CD4-positive, alpha-beta T cell (primary cell): ENCODE measurements around the gene NTNG2. TPM values are rescaled to one million over a fixed set of nuclear protein-coding genes. Genes with fewer than 3 reads are reported as not detected.

Experiments used
- ATAC-seq: fragments of 200-7000 bp; cut with Tn5 transposase; one replicate; pipeline ENCODE4 v1.10.0; 2022; ENCODE audit warnings: mild to moderate bottlenecking; ENCODE audit not compliant: poor library complexity
- CTCF ChIA-PET: fragments of 350-600 bp; sonication (Branson Sonifier 250); formaldehyde crosslinking; loops from one replicate; lab custom pipeline; 2021; ENCODE audit warnings: antibody characterized with exemption, inconsistent platforms; lab: Charles Lee
- POLR2A ChIA-PET: fragments of 350-600 bp; sonication (Branson Sonifier 250); formaldehyde crosslinking; loops from one replicate; lab custom pipeline; 2021; ENCODE audit warnings: antibody characterized with exemption, inconsistent platforms; lab: Charles Lee
- DNase-seq, 14 experiments: peaks; one replicate each; pipeline ENCODE4 v3.0.0-alpha.2; 2013 to 2020; ENCODE audit warnings: mixed read lengths in 2 of 14
- H3K27ac ChIP-seq, 2 donors: one replicate each; pipeline versions ENCODE4 v1.5.1 to v1.7.0; 2013; ENCODE audit warnings: low read length in 2 of 2, low read depth in 1 of 2, mild to moderate bottlenecking in 1 of 2
- H3K27me3 ChIP-seq, 2 experiments: 1 replicate in 1 of 2; 2 replicates in 1 of 2; pipeline versions ENCODE4 v1.6.1 to v1.7.0; 2013; ENCODE audit warnings: low read length in 2 of 2, control low read depth in 1 of 2, mild to moderate bottlenecking in 1 of 2, moderate library complexity in 1 of 2; ENCODE audit not compliant: insufficient read depth in 2 of 2, control insufficient read depth in 1 of 2
- H3K36me3 ChIP-seq: one replicate; pipeline ENCODE4 v1.6.1; 2013; ENCODE audit warnings: low read length, control low read depth; ENCODE audit not compliant: insufficient read depth
- H3K4me1 ChIP-seq: one replicate; pipeline ENCODE4 v1.6.1; 2013; ENCODE audit warnings: low read length, control low read depth; ENCODE audit not compliant: insufficient read depth
- H3K4me3 ChIP-seq: one replicate; pipeline ENCODE4 v1.5.1; 2013; ENCODE audit warnings: mild to moderate bottlenecking, low read length, moderate library complexity
- H3K9me3 ChIP-seq, 2 experiments: 1 replicate in 1 of 2; 2 replicates in 1 of 2; pipeline versions ENCODE4 v1.6.1 to v1.7.0; 2013; ENCODE audit warnings: low read length in 2 of 2, mild to moderate bottlenecking in 2 of 2, control low read depth in 1 of 2, moderate library complexity in 1 of 2; ENCODE audit not compliant: control insufficient read depth in 1 of 2, insufficient read depth in 1 of 2
- H3K27ac Mint-ChIP-seq: one replicate; pipeline ENCODE4 v1.8.0; 2020; ENCODE audit warnings: mixed read lengths
- H3K27me3 Mint-ChIP-seq: one replicate; pipeline ENCODE4 v1.8.0; 2021; ENCODE audit warnings: mixed read lengths
- H3K36me3 Mint-ChIP-seq: one replicate; pipeline ENCODE4 v1.8.0; 2021; ENCODE audit warnings: low read depth, mixed read lengths
- H3K4me1 Mint-ChIP-seq: one replicate; pipeline ENCODE4 v1.8.0; 2021; ENCODE audit warnings: low read depth, mixed read lengths
- H3K4me3 Mint-ChIP-seq: one replicate; pipeline ENCODE4 v1.8.0; 2020; ENCODE audit warnings: mild to moderate bottlenecking, mixed read lengths
- H3K9me3 Mint-ChIP-seq: one replicate; pipeline ENCODE4 v1.8.0; 2020; ENCODE audit warnings: mixed read lengths
- intact Hi-C, 2 experiments: fragments of 100-400 bp; cut with DNase I in 1 of 2; cut with micrococcal nuclease in 1 of 2; formaldehyde crosslinking; loops; one replicate each; pipeline versions ENCODE4 v1.15.1 to v1.9.0; 2023 to 2025; cut with DNase I, micrococcal nuclease
- total RNA-seq, 174 experiments: library from RNA in 2 of 174; stranded (reverse) in 2 of 174; gene quantifications; one replicate each; pipeline ENCODE4 v1.2.3 and lab custom pipeline; 2021 to 2026
- TF ChIP-seq, protein P1 (sequence below): fragments of 200-600 bp; IDR thresholded peaks from one replicate; pipeline ENCODE4 v1.8.0; 2022; ENCODE audit warnings: antibody characterized with exemption, mild to moderate bottlenecking

NTNG2 gene
- total RNA-seq, 2 experiments from 2014 or later: 2.2 to 2.6 TPM

GRCh38 chr9:132245465-132245864, 83.6 kb downstream of the NTNG2 start:
- DNase-seq (no peak), ATAC-seq (no peak)
- Mint-ChIP-seq H3K27me3 (peaks cover 8% of the 10 kb centered on the region), H3K4me3 (no peak overlapping the region), H3K4me1 (peaks cover 14% of the 10 kb centered on the region), H3K9me3 (no peaks in the 10 kb centered on the region), H3K27ac (no peak overlapping the region), H3K36me3 (peaks cover 5% of the 10 kb centered on the region)
- POLR2A ChIA-PET: no interaction called here
- H3K4me3 ChIP-seq: no peak overlapping the region
- H3K9me3 ChIP-seq: no peaks in the 10 kb centered on the region
- no peaks in the 10 kb centered on the region for H3K36me3 ChIP-seq
- H3K27me3 ChIP-seq: peaks cover 6 to 10% of the 10 kb centered on the region in 2 experiments
- no peak overlapping the region for H3K27ac ChIP-seq
- TF ChIP-seq, protein P1, sequence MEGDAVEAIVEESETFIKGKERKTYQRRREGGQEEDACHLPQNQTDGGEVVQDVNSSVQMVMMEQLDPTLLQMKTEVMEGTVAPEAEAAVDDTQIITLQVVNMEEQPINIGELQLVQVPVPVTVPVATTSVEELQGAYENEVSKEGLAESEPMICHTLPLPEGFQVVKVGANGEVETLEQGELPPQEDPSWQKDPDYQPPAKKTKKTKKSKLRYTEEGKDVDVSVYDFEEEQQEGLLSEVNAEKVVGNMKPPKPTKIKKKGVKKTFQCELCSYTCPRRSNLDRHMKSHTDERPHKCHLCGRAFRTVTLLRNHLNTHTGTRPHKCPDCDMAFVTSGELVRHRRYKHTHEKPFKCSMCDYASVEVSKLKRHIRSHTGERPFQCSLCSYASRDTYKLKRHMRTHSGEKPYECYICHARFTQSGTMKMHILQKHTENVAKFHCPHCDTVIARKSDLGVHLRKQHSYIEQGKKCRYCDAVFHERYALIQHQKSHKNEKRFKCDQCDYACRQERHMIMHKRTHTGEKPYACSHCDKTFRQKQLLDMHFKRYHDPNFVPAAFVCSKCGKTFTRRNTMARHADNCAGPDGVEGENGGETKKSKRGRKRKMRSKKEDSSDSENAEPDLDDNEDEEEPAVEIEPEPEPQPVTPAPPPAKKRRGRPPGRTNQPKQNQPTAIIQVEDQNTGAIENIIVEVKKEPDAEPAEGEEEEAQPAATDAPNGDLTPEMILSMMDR: no peak
- peaks cover 19% of the 10 kb centered on the region for H3K4me1 ChIP-seq
- CTCF ChIA-PET: interaction anchor here (1.6 to 2.8 kb wide), 2 partner anchors 9 to 13 kb away, joined by 5 to 9 read pairs; no protein-coding TSS in a partner anchor
- intact Hi-C loops: loop anchor here (10.0 kb wide), 2 partner anchors 109 to 651 kb away; partner anchors contain the start of gene SETX (in 1 of the 2)

DNA sequence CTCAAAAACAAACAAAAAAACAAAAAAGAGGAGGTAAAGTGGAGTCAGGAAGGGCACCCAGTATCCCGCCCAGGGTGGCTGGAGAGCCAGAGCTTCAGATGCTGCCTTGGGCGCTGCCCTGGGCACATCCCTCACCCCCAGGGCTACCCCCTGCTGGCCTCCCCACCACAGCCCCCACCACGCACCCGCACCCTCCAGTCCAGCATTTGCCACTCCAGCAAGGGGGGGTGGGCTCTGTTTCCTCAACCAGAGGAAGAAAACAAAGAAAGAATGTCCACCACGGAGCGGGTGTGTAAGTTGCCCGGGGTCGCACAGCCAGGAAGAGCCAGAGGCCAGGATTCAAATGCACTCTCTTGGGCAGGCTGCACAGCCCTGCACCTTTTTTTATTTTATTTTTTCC, 86.1 kb downstream of the NTNG2 start:
- TF ChIP-seq, protein P1: no peak
- no peak overlapping the region for H3K4me3 Mint-ChIP-seq
- H3K27ac ChIP-seq: no peak overlapping the region
- H3K27me3 ChIP-seq: peaks cover 6 to 10% of the 10 kb centered on the region in 2 experiments
- POLR2A ChIA-PET: no interaction called here
- H3K36me3 Mint-ChIP-seq: no peaks in the 10 kb centered on the region
- no peaks in the 10 kb centered on the region for H3K9me3 ChIP-seq
- peaks cover 7% of the 10 kb centered on the region for H3K4me1 ChIP-seq
- H3K4me1 Mint-ChIP-seq: no peaks in the 10 kb centered on the region
- peaks cover 4% of the 10 kb centered on the region for H3K27me3 Mint-ChIP-seq
- CTCF ChIA-PET: no interaction called here
- no peaks in the 10 kb centered on the region for H3K9me3 Mint-ChIP-seq
- H3K36me3 ChIP-seq: no peaks in the 10 kb centered on the region
- no peak overlapping the region for H3K4me3 ChIP-seq
- no peak for DNase-seq
- no peak overlapping the region for H3K27ac Mint-ChIP-seq
- intact Hi-C loops: loop anchor here (10.0 kb wide), 2 partner anchors 107 to 653 kb away; partner anchors contain the start of gene SETX (in 1 of the 2)
- no peak for ATAC-seq

DNA sequence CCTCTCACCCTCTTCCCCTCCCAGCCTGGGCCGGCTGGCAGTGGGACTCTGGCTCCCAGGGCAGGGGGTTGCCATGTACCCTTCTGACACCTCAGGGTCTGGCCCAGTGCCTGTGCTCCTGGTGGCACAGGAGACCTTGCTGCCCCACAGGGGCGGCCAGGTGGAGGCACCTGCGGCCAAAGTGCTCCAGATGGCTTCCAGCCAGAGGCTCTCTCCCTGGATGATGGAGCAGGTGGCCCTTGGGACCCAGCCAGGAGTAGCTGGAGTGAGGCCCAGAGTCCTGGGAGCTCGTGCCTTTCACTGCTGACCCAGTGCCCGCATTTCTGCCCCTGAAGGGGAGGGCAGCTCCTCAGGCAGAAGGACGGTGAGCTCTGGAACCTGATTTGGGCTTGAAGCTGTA, 87.3 kb downstream of the NTNG2 start:
- intact Hi-C loops: loop anchor here (10.0 kb wide), 2 partner anchors 106 to 654 kb away; partner anchors contain the start of gene SETX (in 1 of the 2)
- Histone ChIP-seq H3K27me3 (peaks cover 6 to 10% of the 10 kb centered on the region in 2 experiments), H3K9me3 (no peaks in the 10 kb centered on the region), H3K27ac (no peak overlapping the region), H3K4me1 (peaks cover 3% of the 10 kb centered on the region), H3K4me3 (no peak overlapping the region), H3K36me3 (no peaks in the 10 kb centered on the region)
- no peak for DNase-seq
- ATAC-seq: no peak
- no peak overlapping the region for H3K27ac Mint-ChIP-seq
- H3K36me3 Mint-ChIP-seq: no peaks in the 10 kb centered on the region
- ChIA-PET POLR2A (no interaction called here), CTCF (no interaction called here)
- H3K4me1 Mint-ChIP-seq: no peaks in the 10 kb centered on the region
- no peaks in the 10 kb centered on the region for H3K9me3 Mint-ChIP-seq
- TF ChIP-seq, protein P1: no peak
- no peak overlapping the region for H3K4me3 Mint-ChIP-seq
- peaks cover 4% of the 10 kb centered on the region for H3K27me3 Mint-ChIP-seq
